Body of pancreas (tissue), 4 donors: ENCODE results near the gene AXL.

Experiments used
- CTCF ChIP-seq, 7 experiments: fragments of 450-650 bp in 4 of 7; fragments of 200-600 bp in 3 of 7; sonication (generic) in 3 of 7; IDR thresholded peaks; one replicate each; pipeline ENCODE4 v1.5.1; 2016 to 2019; ENCODE audit warnings: antibody characterized with exemption in 7 of 7
- POLR2A ChIP-seq, 3 donors: fragments of 450-650 bp; IDR thresholded peaks; one replicate each; pipeline ENCODE4 v1.6.1; 2016; ENCODE audit warnings: antibody characterized with exemption in 3 of 3, mild to moderate bottlenecking in 2 of 3

- no peak for TF ChIP-seq POLR2A (IDR thresholded peaks at IDR 0.05)
- no peak for TF ChIP-seq CTCF (IDR thresholded peaks at IDR 0.05)
Observed at GRCh38 chr19:41311072-41311471, 92.0 kb downstream of the AXL start.
